ENCODE data around the gene RPL18. TPM values are rescaled to one million over a fixed set of nuclear protein-coding genes. Genes with fewer than 3 reads are reported as not detected.

Gene RPL18
- total RNA-seq, 8 experiments from 2014 or later: 1,630 to 4,209 (median 2,425) TPM

GRCh38 chr19:48614436-48615230, 4.3 kb downstream of the RPL18 start, which contains the start of gene FAM83E:
TSS of gene FAM83E (minus strand) at chr19:48615076. CDS start at chr19:48613372, 1,704 bp downstream.
- Histone ChIP-seq H3K4me1 (replicated peaks in 1 of 2) (peaks cover 14 to 27% of the 10 kb centered on the region in 2 donors), H3K27ac (peak within 1 kb of the TSS in 1 of 2 donors; percentile 79), H3K4me3 (no peak within 1 kb of the TSS)
- WGBS, 10 experiments: 0 to 50% (median 35%) methylated on average over 1 to 2 of the region's 31 CpGs; no CpG with 5 or more reads in 6 of the 10 experiments
- peak in 4 of 8 experiments; percentile 0 to 2 (median 2) for ATAC-seq (replicated peaks in 6 of 8)
- in situ Hi-C loops (cut with MboI; ENCODE audit: low pct_unique_long_range_greater_than_20kb in 2 of 9, low sequenced_read_pairs in 9 of 9, unreplicated experiment in 9 of 9): no loop called here

GRCh38 chr19:48613852-48614435, 5.0 kb downstream of the RPL18 start:
- in situ Hi-C loops (cut with MboI; ENCODE audit: low pct_unique_long_range_greater_than_20kb in 2 of 9, low sequenced_read_pairs in 9 of 9, unreplicated experiment in 9 of 9): no loop called here
- peak overlapping the region in 1 of 2 donors; percentile 79 for H3K27ac ChIP-seq
- peaks cover 14 to 27% of the 10 kb centered on the region in 2 donors for H3K4me1 ChIP-seq (replicated peaks in 1 of 2)
- peak; percentile 0 to 8 (median 4) for ATAC-seq (replicated peaks in 6 of 8)
- 49 to 100% (median 81%) methylated on average over 1 to 6 of the region's 13 CpGs; no CpG with 5 or more reads in 2 of the 10 experiments for WGBS, 10 experiments
- H3K4me3 ChIP-seq: no peak overlapping the region

DNA sequence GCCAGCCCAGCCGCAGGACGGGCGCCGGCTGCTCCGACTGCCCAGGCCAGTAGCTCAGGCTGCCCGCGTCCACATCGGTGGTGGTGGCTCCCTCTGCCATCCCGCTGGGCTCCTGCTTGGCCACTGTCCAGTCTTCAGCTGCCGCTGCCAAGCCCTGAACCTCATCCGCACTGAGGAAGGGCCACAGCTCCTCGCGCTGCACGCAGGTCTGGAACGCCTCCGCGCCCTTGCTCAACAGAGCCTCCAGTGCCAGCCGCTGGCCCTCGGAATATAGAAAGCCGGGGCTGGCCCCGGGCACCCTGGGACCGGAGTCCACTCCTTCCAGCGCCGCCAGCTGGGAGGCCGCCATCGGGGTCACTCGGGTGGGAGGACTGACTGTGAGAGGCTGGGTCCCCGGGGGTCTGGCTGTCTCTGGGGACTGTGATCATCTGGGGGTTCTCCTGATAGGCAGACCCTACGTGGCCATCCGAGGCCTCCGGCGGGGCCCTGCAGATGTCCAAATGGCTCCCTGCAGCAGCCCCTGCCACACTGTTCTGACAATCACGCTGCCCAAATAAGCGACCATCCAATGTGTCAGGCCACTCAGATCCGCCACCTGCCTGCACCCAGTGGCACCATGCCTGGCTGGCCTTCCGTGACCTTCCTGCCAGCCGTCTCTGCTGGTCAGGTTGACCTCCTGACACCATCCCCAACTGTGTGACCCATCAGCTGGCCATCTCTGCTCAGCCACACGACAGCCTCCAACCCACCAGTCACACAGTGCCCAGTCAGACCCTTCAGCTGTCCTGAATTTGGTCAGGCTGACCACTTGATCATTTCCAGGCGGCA, 5.7 kb downstream of the RPL18 start:
- H3K4me3 ChIP-seq: no peak overlapping the region
- peaks cover 14 to 27% of the 10 kb centered on the region in 2 donors for H3K4me1 ChIP-seq (replicated peaks in 1 of 2)
- WGBS, 10 experiments: 53 to 100% (median 81%) methylated on average over 1 to 12 of the region's 39 CpGs; no CpG with 5 or more reads in 1 of the 10 experiments
- peak overlapping the region in 1 of 2 donors; percentile 79 for H3K27ac ChIP-seq
- in situ Hi-C loops (cut with MboI; ENCODE audit: low pct_unique_long_range_greater_than_20kb in 2 of 9, low sequenced_read_pairs in 9 of 9, unreplicated experiment in 9 of 9): no loop called here
- peak; percentile 3 to 21 (median 7) for ATAC-seq (replicated peaks in 6 of 8)

DNA sequence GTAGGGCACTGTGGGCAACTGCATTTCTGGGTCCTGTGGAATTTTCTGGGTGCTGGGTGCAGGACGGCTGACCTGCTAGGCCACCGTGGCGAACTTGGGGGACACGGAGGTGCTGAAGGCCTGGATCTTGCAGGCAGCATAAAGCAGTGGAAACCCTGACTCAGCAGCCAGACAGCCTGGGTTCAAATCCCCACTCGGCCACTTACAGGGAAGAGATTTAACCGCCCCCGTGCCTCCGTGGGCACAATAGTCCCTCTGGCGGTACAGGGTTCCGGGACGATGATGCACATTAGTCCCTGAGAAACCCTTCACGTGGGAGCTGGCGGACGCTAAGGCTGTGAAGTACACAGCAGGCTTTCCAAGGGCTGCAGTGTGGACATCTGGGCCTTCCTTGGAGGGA, 7.1 kb downstream of the RPL18 start:
- in situ Hi-C loops (cut with MboI; ENCODE audit: low pct_unique_long_range_greater_than_20kb in 2 of 9, low sequenced_read_pairs in 9 of 9, unreplicated experiment in 9 of 9): no loop called here
- peaks cover 3 to 17% of the 10 kb centered on the region in 2 donors for H3K4me1 ChIP-seq (replicated peaks in 1 of 2)
- no peak for ATAC-seq (replicated peaks in 6 of 8)
- no peak overlapping the region for H3K27ac ChIP-seq
- 87 to 100% (median 95%) methylated on average over 1 to 4 of the region's 14 CpGs; no CpG with 5 or more reads in 7 of the 10 experiments for WGBS, 10 experiments
- no peak overlapping the region for H3K4me3 ChIP-seq

DNA sequence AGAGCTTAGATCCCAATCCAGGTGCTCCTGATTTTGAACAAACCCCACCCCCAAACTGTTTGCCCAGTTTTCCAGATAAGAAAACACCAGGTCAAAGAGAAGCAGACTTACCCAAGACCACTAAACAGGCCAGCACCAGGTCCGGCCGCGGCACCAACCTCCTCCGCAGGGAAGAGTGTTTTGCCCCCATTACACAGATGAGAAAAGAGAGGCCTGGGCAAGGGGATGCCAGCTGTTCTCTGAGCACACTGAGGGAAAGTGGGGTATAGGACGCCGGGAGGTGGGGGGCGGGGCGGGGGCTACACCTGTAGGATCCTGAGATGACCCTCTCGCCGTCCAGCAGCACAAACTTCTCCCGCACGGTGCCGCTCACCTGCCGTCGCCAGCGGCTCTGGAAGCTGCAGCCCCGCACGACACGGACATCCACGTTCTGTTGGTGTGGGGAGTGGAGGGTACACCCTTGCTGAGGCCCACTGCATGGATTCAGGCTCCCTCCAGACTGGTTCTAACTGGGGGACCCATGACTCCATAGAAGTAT, 9.3 kb downstream of the RPL18 start:
- H3K4me3 ChIP-seq: no peak overlapping the region
- no peak for ATAC-seq (replicated peaks in 6 of 8)
- H3K27ac ChIP-seq: no peak overlapping the region
- peaks cover 0 to 8% of the 10 kb centered on the region in 2 donors for H3K4me1 ChIP-seq (replicated peaks in 1 of 2)
- in situ Hi-C loops (cut with MboI; ENCODE audit: low pct_unique_long_range_greater_than_20kb in 2 of 9, low sequenced_read_pairs in 9 of 9, unreplicated experiment in 9 of 9): no loop called here
- 90 to 96% methylated on average over 4 of the region's 20 CpGs; no CpG with 5 or more reads in 8 of the 10 experiments for WGBS, 10 experiments

DNA sequence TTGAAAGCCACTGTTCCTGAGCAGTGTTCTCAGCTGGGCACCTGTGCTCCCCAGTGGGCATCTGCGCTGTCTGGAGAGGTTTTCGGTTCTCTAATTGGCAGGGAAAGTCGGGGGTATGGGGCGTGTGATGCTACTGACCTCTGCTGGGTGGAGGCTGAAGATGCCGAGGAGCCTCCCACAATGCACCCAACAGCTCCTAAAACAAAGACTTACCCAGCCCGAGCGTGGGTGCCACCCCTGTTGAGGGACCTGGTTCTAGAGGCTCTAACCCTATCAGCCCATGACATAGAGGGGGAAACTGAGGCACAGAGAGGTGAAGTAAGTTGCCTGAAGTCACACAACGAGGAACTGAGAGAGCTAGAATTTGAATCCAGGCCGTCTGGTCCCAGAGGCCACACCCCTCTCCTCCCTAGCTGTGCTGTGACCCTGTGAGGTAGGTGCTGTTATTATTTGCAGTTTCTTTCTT, 10.1 kb downstream of the RPL18 start:
- Histone ChIP-seq H3K4me1 (replicated peaks in 1 of 2) (no peaks in the 10 kb centered on the region), H3K27ac (no peak overlapping the region), H3K4me3 (no peak overlapping the region)
- WGBS, 10 experiments: 0 to 57% (median 33%) methylated on average over 1 to 8 of the region's 9 CpGs; no CpG with 5 or more reads in 4 of the 10 experiments
- in situ Hi-C loops (cut with MboI; ENCODE audit: low pct_unique_long_range_greater_than_20kb in 2 of 9, low sequenced_read_pairs in 9 of 9, unreplicated experiment in 9 of 9): no loop called here
- ATAC-seq (replicated peaks in 6 of 8): peak in 4 of 8 experiments; percentile 17 to 35 (median 26)

DNA sequence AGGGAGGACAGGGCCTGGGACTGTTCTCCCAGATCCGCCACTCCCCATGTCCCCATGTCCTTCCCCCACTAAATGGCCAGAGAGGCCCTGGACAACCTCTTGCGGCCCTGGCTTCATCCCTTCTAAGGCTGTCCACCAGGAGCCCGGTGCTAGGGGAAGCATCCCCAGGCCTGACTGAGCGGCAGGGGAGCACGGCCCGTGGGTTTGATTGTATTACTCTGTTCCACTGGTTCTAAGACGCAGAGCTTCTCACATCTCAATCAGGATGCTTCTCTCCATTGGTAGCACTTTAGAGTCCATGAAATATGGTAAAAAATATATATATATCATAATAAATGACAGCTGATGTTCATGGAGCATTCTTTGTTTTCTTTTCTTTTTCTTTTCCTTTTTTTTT, 11.6 kb downstream of the RPL18 start:
- Histone ChIP-seq H3K4me3 (no peak overlapping the region), H3K27ac (no peak overlapping the region), H3K4me1 (replicated peaks in 1 of 2) (no peaks in the 10 kb centered on the region)
- ATAC-seq (replicated peaks in 6 of 8): no peak
- WGBS, 10 experiments: 40 to 90% (median 80%) methylated on average over 1 to 7 of the region's 7 CpGs; no CpG with 5 or more reads in 4 of the 10 experiments
- in situ Hi-C loops (cut with MboI; ENCODE audit: low pct_unique_long_range_greater_than_20kb in 2 of 9, low sequenced_read_pairs in 9 of 9, unreplicated experiment in 9 of 9): no loop called here

GRCh38 chr19:48606463-48607358, 12.3 kb downstream of the RPL18 start, which contains the start of gene SPACA4:
TSS of gene SPACA4 (plus strand) at chr19:48606742. CDS start at chr19:48606979, 237 bp downstream.
- in situ Hi-C loops (cut with MboI; ENCODE audit: low pct_unique_long_range_greater_than_20kb in 2 of 9, low sequenced_read_pairs in 9 of 9, unreplicated experiment in 9 of 9): no loop called here
- H3K4me3 ChIP-seq: no peak within 1 kb of the TSS
- peak in 4 of 8 experiments; percentile 11 to 19 (median 15) for ATAC-seq (replicated peaks in 6 of 8)
- WGBS, 10 experiments: 80 to 100% (median 94%) methylated on average over 2 to 13 of the region's 39 CpGs; no CpG with 5 or more reads in 4 of the 10 experiments
- no peaks in the 10 kb centered on the region for H3K4me1 ChIP-seq (replicated peaks in 1 of 2)
- no peak within 1 kb of the TSS for H3K27ac ChIP-seq

DNA sequence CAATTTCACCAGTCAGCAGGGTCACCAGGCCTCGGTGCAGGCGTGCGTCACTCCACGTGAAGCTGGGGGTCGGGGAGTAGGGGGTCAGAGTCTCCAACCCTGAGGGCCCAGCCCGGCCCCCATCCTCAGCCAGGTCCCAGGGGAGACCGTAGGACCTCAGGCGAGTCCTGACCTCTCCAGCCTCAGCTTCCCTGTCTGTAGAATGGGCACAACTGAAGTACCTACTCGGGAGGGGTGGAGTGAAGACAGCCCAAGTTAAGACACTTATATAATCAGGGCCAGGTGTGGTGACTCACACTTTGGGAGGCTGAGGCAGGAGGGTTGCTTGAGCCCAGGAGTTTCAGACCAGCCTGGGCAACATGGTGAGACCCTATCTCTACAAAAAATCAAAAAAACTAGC, 15.1 kb downstream of the RPL18 start:
- WGBS, 10 experiments: 90 to 100% (median 90%) methylated on average over 1 to 3 of the region's 9 CpGs; no CpG with 5 or more reads in 7 of the 10 experiments
- no peak overlapping the region for H3K4me3 ChIP-seq
- in situ Hi-C loops (cut with MboI; ENCODE audit: low pct_unique_long_range_greater_than_20kb in 2 of 9, low sequenced_read_pairs in 9 of 9, unreplicated experiment in 9 of 9): no loop called here
- no peaks in the 10 kb centered on the region for H3K4me1 ChIP-seq (replicated peaks in 1 of 2)
- H3K27ac ChIP-seq: no peak overlapping the region
- peak in 3 of 8 experiments; percentile 2 to 12 (median 6) for ATAC-seq (replicated peaks in 6 of 8)

- ATAC-seq (replicated peaks in 6 of 8): peak in 4 of 8 experiments; percentile 7 to 24 (median 14)
- Histone ChIP-seq H3K4me3 (no peak overlapping the region), H3K4me1 (replicated peaks in 1 of 2) (no peaks in the 10 kb centered on the region), H3K27ac (no peak overlapping the region)
- WGBS, 10 experiments: no CpG with 5 or more reads among the region's 39 CpGs
- in situ Hi-C loops (cut with MboI; ENCODE audit: low pct_unique_long_range_greater_than_20kb in 2 of 9, low sequenced_read_pairs in 9 of 9, unreplicated experiment in 9 of 9): no loop called here
Measured at GRCh38 chr19:48603449-48603848, 15.5 kb downstream of the RPL18 start.

DNA sequence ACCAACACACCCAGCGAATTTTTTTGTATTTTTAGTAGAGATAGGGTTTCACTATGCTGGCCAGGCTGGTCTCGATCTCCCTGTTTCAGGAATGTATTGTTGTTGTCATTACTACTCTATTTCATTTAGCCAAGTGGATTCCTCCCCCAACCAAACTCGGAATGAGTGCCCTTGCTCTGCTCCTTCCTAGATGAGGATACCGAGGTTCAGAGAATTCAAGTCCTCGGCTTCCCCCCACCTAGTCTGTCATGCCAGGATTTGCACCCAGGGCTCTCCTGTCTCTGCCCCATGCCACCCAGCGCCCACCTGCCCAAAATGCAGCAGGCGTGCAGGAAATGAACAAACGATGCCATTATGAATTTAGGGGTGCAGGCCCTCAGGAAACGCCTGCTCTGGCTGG, 16.0 kb downstream of the RPL18 start:
- 44 to 100% (median 89%) methylated on average over 1 to 5 of the region's 9 CpGs; no CpG with 5 or more reads in 3 of the 10 experiments for WGBS, 10 experiments
- Histone ChIP-seq H3K27ac (no peak overlapping the region), H3K4me1 (replicated peaks in 1 of 2) (no peaks in the 10 kb centered on the region), H3K4me3 (no peak overlapping the region)
- in situ Hi-C loops (cut with MboI; ENCODE audit: low pct_unique_long_range_greater_than_20kb in 2 of 9, low sequenced_read_pairs in 9 of 9, unreplicated experiment in 9 of 9): no loop called here
- no peak for ATAC-seq (replicated peaks in 6 of 8)

Measured in motor neuron (in vitro differentiated cells).